Pancreas (tissue), 10 donors: ENCODE data around the gene SERPINB7. TPM values are rescaled to one million over a fixed set of nuclear protein-coding genes. Genes with fewer than 3 reads are reported as not detected.

Experiments used
- ATAC-seq, 4 donors: fragments of 200-7000 bp; cut with Tn5 transposase; one replicate each; pipeline versions ENCODE4 v1.8.0 to v1.9.1; 2020; ENCODE audit warnings: mild to moderate bottlenecking in 4 of 4, moderate library complexity in 4 of 4
- DNase-seq, 6 donors: peaks; one replicate each; pipeline ENCODE4 v3.0.0-alpha.2; 2020
- FAIRE-seq: peaks from 2 replicates; lab custom pipeline; 2012; peaks lifted over from hg19 to GRCh38; lab: Jason Lieb, UNC
- H3K27ac ChIP-seq, 4 donors: fragments of 200-600 bp; sonication (generic); 1 replicate in 3 of 4; 2 replicates in 1 of 4; pipeline versions ENCODE4 v1.5.0 to v1.8.0; 2020
- H3K27me3 ChIP-seq, 4 donors: fragments of 200-600 bp; one replicate each; pipeline ENCODE4 v1.8.0; 2021
- H3K36me3 ChIP-seq, 3 donors: fragments of 200-600 bp; sonication (generic) in 1 of 3; one replicate each; pipeline versions ENCODE4 v1.5.0 to v1.8.0; 2020 to 2021
- H3K4me1 ChIP-seq, 3 donors: fragments of 200-600 bp; one replicate each; pipeline ENCODE4 v1.8.0; 2021
- H3K4me3 ChIP-seq, 4 donors: fragments of 200-600 bp; sonication (generic) in 2 of 4; one replicate each; pipeline versions ENCODE4 v1.5.0 to v1.8.0; 2020 to 2021
- H3K9me3 ChIP-seq, 4 donors: fragments of 200-600 bp; one replicate each; pipeline ENCODE4 v1.8.0; 2021
- CTCF ChIP-seq, 4 donors: fragments of 200-600 bp; sonication (generic) in 3 of 4; IDR thresholded peaks; one replicate each; pipeline versions ENCODE4 v1.5.0 to v1.8.0; 2021; ENCODE audit warnings: antibody characterized with exemption in 4 of 4
- WGBS, 2 donors: extraction: QIAGEN DNeasy Blood & Tissue Kit; methylation state at CpG; one replicate each; pipeline ENCODE4 v1.1.7; 2013; 5-methylcytosine and 5-hydroxymethylcytosine counted together
- intact Hi-C, 3 donors: fragments of 100-400 bp; cut with DNase I; formaldehyde crosslinking; loops; one replicate each; pipeline versions ENCODE4 v1.11.1 to v1.14.2; 2022
- polyA plus RNA-seq, 2 donors: library from polyadenylated mRNA; stranded (reverse); fragments of 200-250 nt; gene quantifications; one replicate each; pipeline ENCODE4 v1.2.3, GENCODE V29; 2013
- total RNA-seq, 6 donors: library from RNA; stranded (reverse); fragmentation: NEBNext Ultra II Directional in 4 of 6; extraction: Animal tissue kit (Norgen Biotek cat#: 25700) in 4 of 6; gene quantifications; one replicate each; pipeline versions ENCODE4 v1.2.1 to v1.2.4, GENCODE V29; 2021 to 2023
- donor health status: healthy with polysubstance abuse.
- donor health status: DM: no; HTN: no; CAD: no; lungs with moderate emphysema.
- donor health status: DM: no; HTN: no; CAD: no.
- donor health status: control.
- donor health status: control.
- donor health status: Bipolar disorder and iron deficiency.
- donor health status: DM: yes; HTN: yes; CAD: no.
- donor health status: DM: no; HTN: no; CAD: no.
- donor health status: DM: no; HTN: no; CAD: no.
- donor health status: DM: yes; HTN: yes; CAD: no.

SERPINB7 gene
- not detected for total RNA-seq
- polyA plus RNA-seq = not detected

- Histone ChIP-seq H3K4me3 (no peak within 1 kb of the TSS), H3K36me3 (no peaks in the 10 kb centered on the region), H3K4me1 (no peaks in the 10 kb centered on the region), H3K9me3 (no peaks in the 10 kb centered on the region), H3K27ac (no peak within 1 kb of the TSS), H3K27me3 (peaks cover 0 to 2% (median 0%) of the 10 kb centered on the region in 4 donors)
- no peak for ATAC-seq
- intact Hi-C loops = no loop called here
- WGBS, 2 donors = 35 to 40% methylated on average over 2 of the region's 2 CpGs
- TF ChIP-seq CTCF (IDR thresholded peaks at IDR 0.05) = no peak
- FAIRE-seq = no peak
- no peak for DNase-seq
Observed at GRCh38 chr18:63775166-63775730, at the start of gene SERPINB7. Gene SERPINB7 (plus strand): TSS chr18:63775418. CDS start chr18:63782373, 6,955 bp downstream.

GRCh38 chr18:63725682-63726480 is 49.3 kb upstream of the SERPINB7 start:
- H3K27ac ChIP-seq = no peak overlapping the region
- WGBS, 2 donors = 10 to 17% methylated on average over 3 of the region's 3 CpGs
- intact Hi-C loops = no loop called here

GRCh38 chr18:63730773-63731172 is 44.4 kb upstream of the SERPINB7 start:
- TF ChIP-seq CTCF (IDR thresholded peaks at IDR 0.05) = no peak
- no peaks in the 10 kb centered on the region for H3K4me1 ChIP-seq
- FAIRE-seq = no peak
- no peak overlapping the region for H3K27ac ChIP-seq
- no peaks in the 10 kb centered on the region for H3K27me3 ChIP-seq
- no peak for ATAC-seq
- WGBS, 2 donors = 56 to 67% methylated on average over 5 of the region's 5 CpGs
- no peak overlapping the region for H3K4me3 ChIP-seq
- intact Hi-C loops = no loop called here
- H3K9me3 ChIP-seq = no peaks in the 10 kb centered on the region
- DNase-seq = no peak
- H3K36me3 ChIP-seq = no peaks in the 10 kb centered on the region

More at GRCh38 chr18:63725682-63726480, 49.3 kb upstream of the SERPINB7 start:
- Histone ChIP-seq H3K36me3 (no peaks in the 10 kb centered on the region), H3K4me3 (no peak overlapping the region), H3K9me3 (no peaks in the 10 kb centered on the region), H3K4me1 (no peaks in the 10 kb centered on the region), H3K27me3 (no peaks in the 10 kb centered on the region)
- ATAC-seq (no peak), DNase-seq (no peak), FAIRE-seq (no peak)
- TF ChIP-seq CTCF (IDR thresholded peaks at IDR 0.05) = no peak

GRCh38 chr18:63731215-63731614 is 44.0 kb upstream of the SERPINB7 start:
- FAIRE-seq (no peak), DNase-seq (no peak), ATAC-seq (no peak)
- H3K27ac ChIP-seq = no peak overlapping the region
- intact Hi-C loops = no loop called here
- no peak overlapping the region for H3K4me3 ChIP-seq
- H3K4me1 ChIP-seq = no peaks in the 10 kb centered on the region
- WGBS, 2 donors = 68 to 78% methylated on average over 3 of the region's 3 CpGs
- TF ChIP-seq CTCF (IDR thresholded peaks at IDR 0.05) = no peak
- H3K27me3 ChIP-seq = no peaks in the 10 kb centered on the region
- no peaks in the 10 kb centered on the region for H3K36me3 ChIP-seq
- H3K9me3 ChIP-seq = no peaks in the 10 kb centered on the region

GRCh38 chr18:63736876-63737275 is 38.3 kb upstream of the SERPINB7 start:
- Histone ChIP-seq H3K9me3 (no peaks in the 10 kb centered on the region), H3K4me1 (no peaks in the 10 kb centered on the region), H3K4me3 (no peak overlapping the region), H3K27me3 (no peaks in the 10 kb centered on the region), H3K27ac (no peak overlapping the region), H3K36me3 (no peaks in the 10 kb centered on the region)
- no peak for FAIRE-seq
- TF ChIP-seq CTCF (IDR thresholded peaks at IDR 0.05) = no peak
- no peak for ATAC-seq
- DNase-seq = no peak
- intact Hi-C loops = no loop called here
